GM12878 (cell line): ENCODE data around the gene TEX30. TPM values are rescaled to one million over a fixed set of nuclear protein-coding genes. Genes with fewer than 3 reads are reported as not detected.

Experiments used
- ATF2 ChIP-seq: IDR thresholded peaks from 2 replicates; pipeline ENCODE4 v1.6.1; 2012; ENCODE audit warnings: low read length, inconsistent platforms
- BHLHE40 ChIP-seq, 2 experiments: fragments of 450-650 bp in 1 of 2; IDR thresholded peaks; 2 replicates each; pipeline ENCODE4 v1.6.1; 2011 to 2017; ENCODE audit warnings: low read depth in 2 of 2, borderline replicate concordance in 1 of 2, improper control_type of control experiment in 1 of 2, low read length in 1 of 2, mild to moderate bottlenecking in 1 of 2
- ELK1 ChIP-seq: IDR thresholded peaks from 2 replicates; pipeline ENCODE4 v1.6.1; 2012; ENCODE audit warnings: low read depth, low read length, improper control_type of control experiment
- FOXM1 ChIP-seq: IDR thresholded peaks from 2 replicates; pipeline ENCODE4 v1.6.1; 2012; ENCODE audit warnings: low read depth, mild to moderate bottlenecking, inconsistent platforms, low read length, moderate library complexity
- IRF3 ChIP-seq: fragments of 450-650 bp; IDR thresholded peaks from 2 replicates; pipeline ENCODE4 v1.6.1; 2014; ENCODE audit warnings: mild to moderate bottlenecking
- IRF4 ChIP-seq: IDR thresholded peaks from 2 replicates; pipeline ENCODE4 v1.6.1; 2011; ENCODE audit warnings: low read depth, low read length
- KLF5 ChIP-seq: fragments of 450-650 bp; IDR thresholded peaks from 2 replicates; pipeline ENCODE4 v1.6.1; 2014; ENCODE audit warnings: mild to moderate bottlenecking; ENCODE audit not compliant: partially characterized antibody
- LARP7 ChIP-seq: fragments of 450-650 bp; IDR thresholded peaks from 2 replicates; pipeline ENCODE4 v1.6.1; 2017; ENCODE audit warnings: mild to moderate bottlenecking
- NBN ChIP-seq: fragments of 450-650 bp; IDR thresholded peaks from 2 replicates; pipeline ENCODE4 v1.6.1; 2016
- PAX8 ChIP-seq: fragments of 450-650 bp; IDR thresholded peaks from 2 replicates; pipeline ENCODE4 v1.6.1; 2017; ENCODE audit warnings: mild to moderate bottlenecking, moderate library complexity
- PBX3 ChIP-seq: IDR thresholded peaks from 2 replicates; pipeline ENCODE4 v1.6.1; 2011; ENCODE audit warnings: mild to moderate bottlenecking, low read depth, low read length, moderate library complexity; ENCODE audit not compliant: insufficient replicate concordance
- RCOR1 ChIP-seq: conservative IDR thresholded peaks from 2 replicates; pipeline ENCODE4 v1.6.1; 2012; ENCODE audit warnings: low read depth, low read length, improper control_type of control experiment
- SIX5 ChIP-seq: IDR thresholded peaks from 2 replicates; pipeline ENCODE4 v1.6.1; 2011; ENCODE audit warnings: mild to moderate bottlenecking, low read depth, low read length, moderate library complexity; ENCODE audit not compliant: severe bottlenecking
- SKIL ChIP-seq: fragments of 450-650 bp; IDR thresholded peaks from 2 replicates; pipeline ENCODE4 v1.6.1; 2017; ENCODE audit warnings: mild to moderate bottlenecking, low read depth, inconsistent platforms; ENCODE audit not compliant: poor library complexity, severe bottlenecking
- SP1 ChIP-seq: IDR thresholded peaks from one replicate; pipeline ENCODE4 v1.6.1; 2011; ENCODE audit warnings: low read depth, low read length
- SREBF2 ChIP-seq: IDR thresholded peaks from 2 replicates; pipeline ENCODE4 v1.6.1; 2012; ENCODE audit warnings: mild to moderate bottlenecking, low read length
- TCF7 ChIP-seq: IDR thresholded peaks from 2 replicates; pipeline ENCODE4 v1.6.1; 2014; ENCODE audit warnings: antibody characterized with exemption, borderline replicate concordance
- YBX1 ChIP-seq: fragments of 450-650 bp; IDR thresholded peaks from 2 replicates; pipeline ENCODE4 v1.6.1; 2016; ENCODE audit warnings: antibody characterized with exemption
- ZBTB11 ChIP-seq: fragments of 450-650 bp; formaldehyde crosslinking; IDR thresholded peaks from 2 replicates; pipeline ENCODE4 v1.5.0; 2022; ENCODE audit warnings: mild to moderate bottlenecking, missing genetic modification characterization
- polyA plus RNA-seq, 11 experiments: library from polyadenylated mRNA; depleted of rRNA in 4 of 11; unstranded in 6 of 11; stranded (reverse) in 5 of 11; fragments of >200 nt; fragmentation: Nextera tagmentation in 4 of 11; fragmentation: Illumina TruSeq in 1 of 11; extraction: Ambion mirVana in 4 of 11; extraction: Trizol in 1 of 11; gene quantifications; 1 replicate in 1 of 11; 2 replicates in 10 of 11; pipeline versions ENCODE4 v1.2.1 to v1.2.3, GENCODE V29; 2011 to 2016; ENCODE audit warnings: inconsistent platforms in 2 of 11, missing spikeins in 2 of 11, low read depth in 1 of 11
- total RNA-seq, 4 experiments: library from RNA; depleted of rRNA in 3 of 4; stranded (reverse); fragments of >200 nt in 3 of 4; fragmentation: Illumina TruSeq in 1 of 4; extraction: Trizol in 1 of 4; gene quantifications; 2 replicates each; pipeline versions ENCODE4 v1.2.1 to v1.2.3, GENCODE V29; 2013 to 2021

TEX30 gene
- total and polyA plus RNA-seq, 10 of the 15 experiments (the other 5 are each of a cell fraction or from before 2014, with no cell fraction given): 19.7 to 114 (median 25.0) TPM

GRCh38 chr13:102798581-102799425 lies 25.2 kb upstream of the TEX30 start, which contains the start of the genes BIVM and POGLUT2 (continued):
- TF ChIP-seq YBX1 (no peak), TCF7 (no peak), PBX3 (no peak), SP1 (peak; percentile 98), ATF2 (no peak), BHLHE40 (IDR thresholded peaks at IDR 0.05; ENCODE audit: borderline replicate concordance in 1 of 2, low read depth in 2 of 2, low read length in 1 of 2) (peak in 1 of 2 experiments; percentile 66; a peak in 2 of 4 replicates), IRF3 (peak; percentile 84), SIX5 (peak; percentile 90), SREBF2 (no peak), FOXM1 (no peak), LARP7 (no peak), IRF4 (no peak), ZBTB11 (CRISPR knock-in tag) (no peak), KLF5 (peak; percentile 31), ELK1 (0 out of 2 replicates have a peak, but pooled peaks have one; percentile 33), PAX8 (no peak), NBN (0 out of 2 replicates have a peak, but pooled peaks have one; percentile 26), RCOR1 (no peak), SKIL (no peak)
